ENCODE measurements around the gene USP9X.

DNA sequence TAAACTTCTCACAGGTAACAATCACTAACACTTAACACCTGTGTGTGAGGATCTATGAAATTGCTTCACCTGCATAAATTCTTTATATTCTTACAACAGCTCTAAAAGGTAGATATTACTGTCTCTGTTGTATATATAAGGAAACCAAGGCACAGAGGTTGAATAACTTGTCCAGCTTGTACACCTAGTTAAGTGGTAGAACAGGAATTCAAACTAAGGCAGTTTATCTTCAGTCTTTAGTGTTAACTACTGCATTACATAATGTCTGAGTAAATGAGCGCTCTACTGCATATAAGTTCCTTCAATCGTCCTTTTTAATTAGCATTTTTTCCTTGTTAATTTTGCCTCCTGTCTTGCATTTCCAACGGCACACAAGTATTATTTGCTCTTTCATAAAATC lies 15.0 kb downstream of the USP9X start:
- TF ChIP-seq, protein P1, sequence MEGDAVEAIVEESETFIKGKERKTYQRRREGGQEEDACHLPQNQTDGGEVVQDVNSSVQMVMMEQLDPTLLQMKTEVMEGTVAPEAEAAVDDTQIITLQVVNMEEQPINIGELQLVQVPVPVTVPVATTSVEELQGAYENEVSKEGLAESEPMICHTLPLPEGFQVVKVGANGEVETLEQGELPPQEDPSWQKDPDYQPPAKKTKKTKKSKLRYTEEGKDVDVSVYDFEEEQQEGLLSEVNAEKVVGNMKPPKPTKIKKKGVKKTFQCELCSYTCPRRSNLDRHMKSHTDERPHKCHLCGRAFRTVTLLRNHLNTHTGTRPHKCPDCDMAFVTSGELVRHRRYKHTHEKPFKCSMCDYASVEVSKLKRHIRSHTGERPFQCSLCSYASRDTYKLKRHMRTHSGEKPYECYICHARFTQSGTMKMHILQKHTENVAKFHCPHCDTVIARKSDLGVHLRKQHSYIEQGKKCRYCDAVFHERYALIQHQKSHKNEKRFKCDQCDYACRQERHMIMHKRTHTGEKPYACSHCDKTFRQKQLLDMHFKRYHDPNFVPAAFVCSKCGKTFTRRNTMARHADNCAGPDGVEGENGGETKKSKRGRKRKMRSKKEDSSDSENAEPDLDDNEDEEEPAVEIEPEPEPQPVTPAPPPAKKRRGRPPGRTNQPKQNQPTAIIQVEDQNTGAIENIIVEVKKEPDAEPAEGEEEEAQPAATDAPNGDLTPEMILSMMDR (IDR thresholded peaks at IDR 0.05) = no peak
- no peak for TF ChIP-seq POLR2A (IDR thresholded peaks at IDR 0.05)

All from lower leg skin (tissue), 3 donors.